Measurements from ENCODE around the gene ZNF497. TPM values are rescaled to one million over a fixed set of nuclear protein-coding genes. Genes with fewer than 3 reads are reported as not detected.

ZNF497 gene
- total and polyA plus RNA-seq, 10 of the 15 experiments (the other 5 are each of a cell fraction or from before 2014, with no cell fraction given): 0.09 to 0.82 (median 0.28) TPM

GRCh38 chr19:58319241-58319640, 43.3 kb downstream of the ZNF497 start:
- Histone ChIP-seq H3K4me1 (ENCODE audit: control insufficient read depth, insufficient read depth, low read length) (no peaks in the 10 kb centered on the region), H3K9ac (ENCODE audit: control insufficient read depth, insufficient read depth, low read length) (no peak overlapping the region), H3K4me2 (ENCODE audit: control insufficient read depth, insufficient read depth) (no peak overlapping the region), H3K36me3 (ENCODE audit: control insufficient read depth in 2 of 2, insufficient read depth in 2 of 2, low read length in 1 of 2) (no peaks in the 10 kb centered on the region; a peak in 1 of 4 replicates), H3K27me3 (replicated peaks in 1 of 2; ENCODE audit: control insufficient read depth in 2 of 2, insufficient read depth in 2 of 2, low read length in 1 of 2) (no peaks in the 10 kb centered on the region), H3K9me3 (replicated peaks; ENCODE audit: control insufficient read depth, insufficient read depth, low read length) (no peaks in the 10 kb centered on the region), H2AFZ (ENCODE audit: control insufficient read depth, low read depth, low read length) (no peak overlapping the region), H3K79me2 (ENCODE audit: control insufficient read depth, insufficient read depth, low read length) (no peaks in the 10 kb centered on the region), H3K27ac (ENCODE audit: control insufficient read depth, insufficient read depth) (no peak overlapping the region), H4K20me1 (ENCODE audit: control insufficient read depth, insufficient read depth) (no peaks in the 10 kb centered on the region), H3K4me3 (no peak overlapping the region)
- CTCF ChIA-PET: no interaction called here
- POLR2A ChIA-PET: no interaction called here
- in situ Hi-C loops (cut with MboI) (no loop called here), intact Hi-C loops (cut with micrococcal nuclease; ENCODE audit: unreplicated experiment) (no loop called here)
- FAIRE-seq: no peak
- RAD21 ChIA-PET (ENCODE audit: unreplicated experiment): no interaction called here
- 83% methylated on average over 10 of the region's 10 CpGs for WGBS (ENCODE audit: insufficient coverage, insufficient replicate concordance, low lambda C conversion rate, missing lambda C conversion rate)
- SMC1A ChIA-PET (ENCODE audit: uncharacterized antibody, unreplicated experiment): no interaction called here
- no TSS peak for BruUV-seq (replicated peaks)
- no peak for DNase-seq (ENCODE audit: low read depth, low spot score)
- no peak for ATAC-seq
- TF ChIP-seq ZBTB33 (IDR thresholded peaks at IDR 0.05) (no peak), ZSCAN29 (IDR thresholded peaks at IDR 0.05) (no peak), SUPT20H (IDR thresholded peaks at IDR 0.05; ENCODE audit: borderline replicate concordance, control insufficient read depth, low read depth, low read length) (no peak), CBX5 (IDR thresholded peaks at IDR 0.05; ENCODE audit: low read depth) (no peak), LARP7 (IDR thresholded peaks at IDR 0.05) (no peak), NFYB (IDR thresholded peaks at IDR 0.05; ENCODE audit: insufficient read depth, low read depth, low read length) (no peak), ZBTB11 (CRISPR knock-in tag; IDR thresholded peaks at IDR 0.05) (no peak), GATAD2B (conservative IDR thresholded peaks at IDR 0.05; ENCODE audit: low read depth) (no peak), CUX1 (IDR thresholded peaks at IDR 0.05; ENCODE audit: insufficient replicate concordance, low read depth, low read length) (no peak), ZBTB4 (CRISPR knock-in tag; IDR thresholded peaks at IDR 0.05) (no peak)

Measured in GM12878 (cell line).